GM19324 (cell line): Measurements from ENCODE around the gene NPVF.

Source experiments
- ATAC-seq: cut with Tn5 transposase; IDR thresholded peaks from one replicate; pipeline ENCODE4 v1.9.1; 2021; ENCODE audit warnings: mild to moderate bottlenecking, moderate library complexity; ENCODE audit not compliant: unreplicated experiment, low FRiP score

NPVF gene

GRCh38 chr7:25228386-25228785, at the start of gene NPVF:
Gene NPVF, minus strand, starts transcription at chr7:25228486. Its CDS starts 47 bp downstream, at chr7:25228439.
- no peak for ATAC-seq

GRCh38 chr7:25272265-25272664, 44.0 kb upstream of the NPVF start:
- no peak for ATAC-seq

- ATAC-seq: no peak
Measured at GRCh38 chr7:25263337-25263736, 35.1 kb upstream of the NPVF start.

- ATAC-seq: no peak
Measured at GRCh38 chr7:25262586-25262985, 34.3 kb upstream of the NPVF start.

GRCh38 chr7:25261545-25262140, 33.4 kb upstream of the NPVF start:
- ATAC-seq: no peak

- no peak for ATAC-seq
Measured at GRCh38 chr7:25260862-25261494, 32.7 kb upstream of the NPVF start.

GRCh38 chr7:25259487-25260243, 31.4 kb upstream of the NPVF start:
- ATAC-seq: no peak

GRCh38 chr7:25256333-25256819, 28.1 kb upstream of the NPVF start:
- no peak for ATAC-seq

- no peak for ATAC-seq
Measured at GRCh38 chr7:25255611-25256332, 27.5 kb upstream of the NPVF start.

- no peak for ATAC-seq
Measured at GRCh38 chr7:25254604-25255003, 26.3 kb upstream of the NPVF start.

GRCh38 chr7:25253714-25254113, 25.4 kb upstream of the NPVF start:
- no peak for ATAC-seq

GRCh38 chr7:25250386-25250785, 22.1 kb upstream of the NPVF start:
- no peak for ATAC-seq

- ATAC-seq: no peak
Measured at GRCh38 chr7:25249772-25250171, 21.5 kb upstream of the NPVF start.

- ATAC-seq: no peak
Measured at GRCh38 chr7:25246306-25246705, 18.0 kb upstream of the NPVF start.

- no peak for ATAC-seq
Measured at GRCh38 chr7:25244254-25245033, 16.2 kb upstream of the NPVF start.

- no peak for ATAC-seq
Measured at GRCh38 chr7:25242678-25243077, 14.4 kb upstream of the NPVF start.

GRCh38 chr7:25240896-25241295, 12.6 kb upstream of the NPVF start:
- no peak for ATAC-seq

GRCh38 chr7:25240340-25240739, 12.1 kb upstream of the NPVF start:
- no peak for ATAC-seq

- ATAC-seq: no peak
Measured at GRCh38 chr7:25239888-25240287, 11.6 kb upstream of the NPVF start.

GRCh38 chr7:25238066-25238725, 9.9 kb upstream of the NPVF start:
- ATAC-seq: no peak
